Endothelial cell of umbilical vein (primary cell): ENCODE results near the gene XYLT1.

Experiments
- CTCF ChIP-seq, 2 donors: IDR thresholded peaks; 1 replicate in 1 of 2; 2 replicates in 1 of 2; pipeline ENCODE4 v1.5.1; 2011; ENCODE audit warnings: low read length in 2 of 2, mild to moderate bottlenecking in 2 of 2, moderate library complexity in 2 of 2, control low read depth in 1 of 2, inconsistent platforms in 1 of 2, low read depth in 1 of 2; ENCODE audit not compliant: insufficient read depth in 1 of 2; ENCODE audit errors: extremely low read depth in 1 of 2
- EZH2 ChIP-seq: IDR thresholded peaks from 2 replicates; pipeline ENCODE4 v1.6.1; 2012; ENCODE audit warnings: borderline replicate concordance, low read depth, mild to moderate bottlenecking, moderate library complexity, low read length, inconsistent platforms; ENCODE audit not compliant: severe bottlenecking
- MAX ChIP-seq: IDR thresholded peaks from 2 replicates; pipeline ENCODE4 v1.6.1; 2011; ENCODE audit not compliant: insufficient read depth, insufficient read length
- POLR2A ChIP-seq: IDR thresholded peaks from 2 replicates; pipeline ENCODE4 v1.6.1; 2012; ENCODE audit warnings: low read depth, mild to moderate bottlenecking, control low read depth, low read length

GRCh38 chr16:17331991-17332390, 138.8 kb downstream of the XYLT1 start:
- TF ChIP-seq CTCF (IDR thresholded peaks at IDR 0.05; ENCODE audit: extremely low read depth in 1 of 2, insufficient read depth in 1 of 2, low read depth in 1 of 2, low read length in 2 of 2) (no peak), EZH2 (no peak), MAX (no peak), POLR2A (no peak)
